ENCODE measurements around the gene TNS3. TPM values are rescaled to one million over a fixed set of nuclear protein-coding genes. Genes with fewer than 3 reads are reported as not detected.

The TNS3 gene
- total RNA-seq, 1 experiment from 2014 or later: 9.5 TPM

DNA sequence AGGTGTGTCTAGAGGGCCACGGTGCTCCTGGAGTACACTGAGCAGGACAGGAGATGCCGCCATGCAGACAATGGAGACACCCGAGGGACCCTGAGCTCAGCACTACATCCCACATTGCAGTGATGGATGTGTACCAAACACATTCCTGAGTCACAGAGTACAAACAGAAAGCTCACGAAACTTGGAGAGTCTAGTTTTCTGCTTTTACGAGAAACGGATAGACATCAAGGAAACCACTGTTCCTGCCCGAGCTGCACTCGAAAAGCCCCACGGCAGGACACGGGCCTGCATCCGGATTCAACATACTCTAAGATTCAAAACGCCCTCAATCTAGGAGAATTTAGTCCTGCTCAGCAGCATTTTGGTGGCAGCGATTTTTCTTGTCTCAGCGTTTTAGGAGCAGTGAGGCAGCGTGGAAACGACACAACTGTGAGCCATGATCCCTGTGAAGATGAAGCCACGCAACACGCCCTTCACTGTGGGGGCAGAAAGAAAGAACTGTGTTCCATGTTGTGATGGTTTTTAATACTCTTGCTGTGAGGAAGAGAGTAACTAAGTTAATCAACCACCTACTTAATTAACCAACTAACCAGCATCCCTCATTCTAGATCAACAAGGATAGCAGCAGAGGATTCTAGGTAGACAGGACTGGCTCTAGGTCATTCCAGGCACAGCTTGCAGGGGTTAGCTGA, 3.2 kb downstream of the TNS3 start:
- Histone ChIP-seq H4K5ac (ENCODE audit: insufficient read length, low read depth, low read length) (no peak overlapping the region), H3K4ac (ENCODE audit: low read depth, low read length) (no peak overlapping the region), H2BK15ac (ENCODE audit: low read depth, low read length) (no peak overlapping the region), H3K27ac (ENCODE audit: insufficient read length, low read depth, low read length) (no peak overlapping the region), H2AFZ (ENCODE audit: low read length) (no peak overlapping the region), H3K4me1 (ENCODE audit: insufficient read depth, low read length) (no peaks in the 10 kb centered on the region; the same call in 1 of the 2 replicates), H2BK20ac (ENCODE audit: low read depth, low read length, poor library complexity, severe bottlenecking) (no peak overlapping the region), H3T11ph (ENCODE audit: low read length) (no peak overlapping the region), H4K8ac (replicated peaks; ENCODE audit: insufficient read length, low read depth, low read length) (no peak overlapping the region), H2BK5ac (ENCODE audit: insufficient read length, low read length) (no peak overlapping the region), H4K20me1 (ENCODE audit: control insufficient read depth, insufficient read depth, insufficient read length) (no peaks in the 10 kb centered on the region), H3K27me3 (ENCODE audit: insufficient read depth, low read length) (peaks cover 4% of the 10 kb centered on the region; the same call in 1 of the 2 replicates), H3K18ac (ENCODE audit: insufficient read length, low read depth, low read length) (no peak overlapping the region), H3K14ac (ENCODE audit: insufficient read depth, low read length) (no peak overlapping the region), H3K79me2 (ENCODE audit: insufficient read depth, low read length) (no peaks in the 10 kb centered on the region), H3K9ac (ENCODE audit: extremely low read depth, insufficient read length, low read length) (no peak overlapping the region), H2BK12ac (ENCODE audit: insufficient read length, low read depth, low read length) (no peak overlapping the region), H2BK120ac (ENCODE audit: low read depth, low read length, poor library complexity, severe bottlenecking) (no peak overlapping the region), H4K91ac (ENCODE audit: insufficient read length, low read depth, low read length) (no peak overlapping the region), H3K4me2 (ENCODE audit: insufficient read depth, insufficient read length, low read length) (no peak overlapping the region), H3K9me3 (ENCODE audit: control insufficient read depth, low read depth, low read length) (no peaks in the 10 kb centered on the region), H3K23me2 (ENCODE audit: insufficient read length, low read depth, low read length, poor library complexity, severe bottlenecking) (peaks cover 12% of the 10 kb centered on the region), H3K23ac (ENCODE audit: insufficient read length, low read depth, low read length) (no peak overlapping the region), H2AK5ac (ENCODE audit: insufficient read length, low read length) (no peak overlapping the region), H3K56ac (ENCODE audit: insufficient read length, low read depth, low read length) (no peak overlapping the region), H3K79me1 (ENCODE audit: insufficient read depth, low read depth, low read length, poor library complexity, severe bottlenecking) (no peaks in the 10 kb centered on the region)
- Mint-ChIP-seq H3K4me3 (no peak overlapping the region), H3K4me1 (peaks cover 61 to 65% of the 10 kb centered on the region in 2 experiments), H3K9me3 (no peaks in the 10 kb centered on the region), H3K36me3 (ENCODE audit: insufficient read depth in 1 of 3, low read depth in 3 of 3) (peaks cover 0 to 12% (median 0%) of the 10 kb centered on the region in 3 experiments; a peak in 3 of 7 replicates), H3K27me3 (ENCODE audit: low read depth) (peaks cover 34% of the 10 kb centered on the region), H3K27ac (no peak overlapping the region)
- WGBS (ENCODE audit: extremely low coverage, insufficient read length, low lambda C conversion rate): no CpG with 5 or more reads among the region's 18 CpGs
- TF ChIP-seq, protein P1, sequence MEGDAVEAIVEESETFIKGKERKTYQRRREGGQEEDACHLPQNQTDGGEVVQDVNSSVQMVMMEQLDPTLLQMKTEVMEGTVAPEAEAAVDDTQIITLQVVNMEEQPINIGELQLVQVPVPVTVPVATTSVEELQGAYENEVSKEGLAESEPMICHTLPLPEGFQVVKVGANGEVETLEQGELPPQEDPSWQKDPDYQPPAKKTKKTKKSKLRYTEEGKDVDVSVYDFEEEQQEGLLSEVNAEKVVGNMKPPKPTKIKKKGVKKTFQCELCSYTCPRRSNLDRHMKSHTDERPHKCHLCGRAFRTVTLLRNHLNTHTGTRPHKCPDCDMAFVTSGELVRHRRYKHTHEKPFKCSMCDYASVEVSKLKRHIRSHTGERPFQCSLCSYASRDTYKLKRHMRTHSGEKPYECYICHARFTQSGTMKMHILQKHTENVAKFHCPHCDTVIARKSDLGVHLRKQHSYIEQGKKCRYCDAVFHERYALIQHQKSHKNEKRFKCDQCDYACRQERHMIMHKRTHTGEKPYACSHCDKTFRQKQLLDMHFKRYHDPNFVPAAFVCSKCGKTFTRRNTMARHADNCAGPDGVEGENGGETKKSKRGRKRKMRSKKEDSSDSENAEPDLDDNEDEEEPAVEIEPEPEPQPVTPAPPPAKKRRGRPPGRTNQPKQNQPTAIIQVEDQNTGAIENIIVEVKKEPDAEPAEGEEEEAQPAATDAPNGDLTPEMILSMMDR (conservative IDR thresholded peaks at IDR 0.05): no peak
- no peak for DNase-seq
